Cerebellar nuclear complex (tissue), 1 donor: Measurements from ENCODE around the gene TTC33.
"Not testable (repeated sequence)": the region's sequence is repeated elsewhere in the genome, so short reads cannot be mapped to it uniquely, and the experiment has no call there.

Source experiments
- DNase-seq, 2 experiments: peaks; one replicate each; lab custom pipeline; 2025; lab: John Stamatoyannopoulos, UW

Gene TTC33

GRCh38 chr5:40614923-40615585 lies 140.7 kb downstream of the TTC33 start:
- DNase-seq = no peak

- DNase-seq = no peak
Observed at GRCh38 chr5:40614466-40614865, 141.3 kb downstream of the TTC33 start.

- DNase-seq = no peak
Observed at GRCh38 chr5:40607202-40607601, 148.6 kb downstream of the TTC33 start.

- no peak for DNase-seq
Observed at GRCh38 chr5:40606077-40606765, 149.5 kb downstream of the TTC33 start.

GRCh38 chr5:40605295-40605958 lies 150.3 kb downstream of the TTC33 start:
- DNase-seq = no peak

GRCh38 chr5:40603378-40603777 lies 152.4 kb downstream of the TTC33 start:
- DNase-seq = no peak

- no peak for DNase-seq
Observed at GRCh38 chr5:40601198-40601868, 154.4 kb downstream of the TTC33 start.

- no peak for DNase-seq
Observed at GRCh38 chr5:40600383-40600782, 155.4 kb downstream of the TTC33 start.

GRCh38 chr5:40599676-40600075 lies 156.1 kb downstream of the TTC33 start:
- DNase-seq = no peak

GRCh38 chr5:40594811-40595210 lies 160.9 kb downstream of the TTC33 start:
- DNase-seq = no peak

- not testable (repeated sequence) for DNase-seq
Observed at GRCh38 chr5:40591727-40592396, 163.9 kb downstream of the TTC33 start.

GRCh38 chr5:40587376-40587775 lies 168.4 kb downstream of the TTC33 start:
- no peak for DNase-seq

GRCh38 chr5:40585537-40586267 lies 170.1 kb downstream of the TTC33 start:
- DNase-seq = no peak

GRCh38 chr5:40584054-40584453 lies 171.7 kb downstream of the TTC33 start:
- no peak for DNase-seq

GRCh38 chr5:40578501-40579451 lies 177.0 kb downstream of the TTC33 start:
- DNase-seq = no peak

- DNase-seq = no peak
Observed at GRCh38 chr5:40577718-40578117, 178.0 kb downstream of the TTC33 start.

- DNase-seq = no peak
Observed at GRCh38 chr5:40575921-40576320, 179.8 kb downstream of the TTC33 start.

- no peak for DNase-seq
Observed at GRCh38 chr5:40575411-40575810, 180.3 kb downstream of the TTC33 start.

GRCh38 chr5:40572937-40573336 lies 182.8 kb downstream of the TTC33 start:
- DNase-seq = no peak

- DNase-seq = no peak
Observed at GRCh38 chr5:40572391-40572790, 183.4 kb downstream of the TTC33 start.
